Measurements from ENCODE around the gene FRMD4B. TPM values are rescaled to one million over a fixed set of nuclear protein-coding genes. Genes with fewer than 3 reads are reported as not detected.

The FRMD4B gene
- polyA plus RNA-seq: 10 to 100 TPM; 18.6 to 21.0 TPM

GRCh38 chr3:69385723-69386555, at the start of gene FRMD4B:
Gene FRMD4B (minus strand): TSS chr3:69386088. CDS start chr3:69385989, 99 bp downstream.
- WGBS, 2 donors: 1% methylated on average over 63 to 65 of the region's 65 CpGs
- peaks cover 0 to 9% of the 10 kb centered on the region in 2 donors for H3K4me1 ChIP-seq (ENCODE audit: control insufficient read depth in 2 of 2, insufficient read depth in 2 of 2, low read length in 1 of 2)
- H3K27me3 ChIP-seq (ENCODE audit: control insufficient read depth in 1 of 2, insufficient read depth in 2 of 2, low read length in 2 of 2): no peaks in the 10 kb centered on the region
- H3K36me3 ChIP-seq (ENCODE audit: control insufficient read depth in 2 of 2, insufficient read depth in 2 of 2, low read length in 1 of 2): no peaks in the 10 kb centered on the region
- H3K27ac ChIP-seq (ENCODE audit: low read depth in 2 of 2, low read length in 1 of 2): peak within 1 kb of the TSS in 1 of 2 donors; percentile 19
- peak within 1 kb of the TSS; percentile 44 to 64 for H3K4me3 ChIP-seq (ENCODE audit: low read depth in 1 of 2, low read length in 2 of 2)
- H3K9me3 ChIP-seq (ENCODE audit: control insufficient read depth in 2 of 2, insufficient read depth in 1 of 2, low read depth in 1 of 2, low read length in 1 of 2): no peaks in the 10 kb centered on the region

GRCh38 chr3:69433969-69434325, 48.1 kb upstream of the FRMD4B start:
- no peaks in the 10 kb centered on the region for H3K27me3 ChIP-seq (ENCODE audit: control insufficient read depth in 1 of 2, insufficient read depth in 2 of 2, low read length in 2 of 2)
- H3K36me3 ChIP-seq (ENCODE audit: control insufficient read depth in 2 of 2, insufficient read depth in 2 of 2, low read length in 1 of 2): no peaks in the 10 kb centered on the region
- no peaks in the 10 kb centered on the region for H3K9me3 ChIP-seq (ENCODE audit: control insufficient read depth in 2 of 2, insufficient read depth in 1 of 2, low read depth in 1 of 2, low read length in 1 of 2)
- H3K27ac ChIP-seq (ENCODE audit: low read depth in 2 of 2, low read length in 1 of 2): no peak overlapping the region
- 29 to 37% methylated on average over 4 of the region's 4 CpGs for WGBS, 2 donors
- no peak overlapping the region for H3K4me3 ChIP-seq (ENCODE audit: low read depth in 1 of 2, low read length in 2 of 2)
- H3K4me1 ChIP-seq (ENCODE audit: control insufficient read depth in 2 of 2, insufficient read depth in 2 of 2, low read length in 1 of 2): no peaks in the 10 kb centered on the region

- H3K36me3 ChIP-seq (ENCODE audit: control insufficient read depth in 2 of 2, insufficient read depth in 2 of 2, low read length in 1 of 2): no peaks in the 10 kb centered on the region
- H3K4me1 ChIP-seq (ENCODE audit: control insufficient read depth in 2 of 2, insufficient read depth in 2 of 2, low read length in 1 of 2): no peaks in the 10 kb centered on the region
- H3K27ac ChIP-seq (ENCODE audit: low read depth in 2 of 2, low read length in 1 of 2): no peak overlapping the region
- WGBS, 2 donors: 82% methylated on average over 6 of the region's 6 CpGs
- no peak overlapping the region for H3K4me3 ChIP-seq (ENCODE audit: low read depth in 1 of 2, low read length in 2 of 2)
- H3K27me3 ChIP-seq (ENCODE audit: control insufficient read depth in 1 of 2, insufficient read depth in 2 of 2, low read length in 2 of 2): no peaks in the 10 kb centered on the region
- no peaks in the 10 kb centered on the region for H3K9me3 ChIP-seq (ENCODE audit: control insufficient read depth in 2 of 2, insufficient read depth in 1 of 2, low read depth in 1 of 2, low read length in 1 of 2)
Observed at GRCh38 chr3:69433121-69433968, 47.5 kb upstream of the FRMD4B start.

- no peaks in the 10 kb centered on the region for H3K4me1 ChIP-seq (ENCODE audit: control insufficient read depth in 2 of 2, insufficient read depth in 2 of 2, low read length in 1 of 2)
- no peaks in the 10 kb centered on the region for H3K9me3 ChIP-seq (ENCODE audit: control insufficient read depth in 2 of 2, insufficient read depth in 1 of 2, low read depth in 1 of 2, low read length in 1 of 2)
- H3K4me3 ChIP-seq (ENCODE audit: low read depth in 1 of 2, low read length in 2 of 2): no peak overlapping the region
- H3K36me3 ChIP-seq (ENCODE audit: control insufficient read depth in 2 of 2, insufficient read depth in 2 of 2, low read length in 1 of 2): no peaks in the 10 kb centered on the region
- 68 to 77% methylated on average over 1 of the region's 1 CpG for WGBS, 2 donors
- no peaks in the 10 kb centered on the region for H3K27me3 ChIP-seq (ENCODE audit: control insufficient read depth in 1 of 2, insufficient read depth in 2 of 2, low read length in 2 of 2)
- H3K27ac ChIP-seq (ENCODE audit: low read depth in 2 of 2, low read length in 1 of 2): no peak overlapping the region
Observed at GRCh38 chr3:69428657-69429255, 42.9 kb upstream of the FRMD4B start.

- H3K4me1 ChIP-seq (ENCODE audit: control insufficient read depth in 2 of 2, insufficient read depth in 2 of 2, low read length in 1 of 2): no peaks in the 10 kb centered on the region
- H3K36me3 ChIP-seq (ENCODE audit: control insufficient read depth in 2 of 2, insufficient read depth in 2 of 2, low read length in 1 of 2): no peaks in the 10 kb centered on the region
- no peak overlapping the region for H3K4me3 ChIP-seq (ENCODE audit: low read depth in 1 of 2, low read length in 2 of 2)
- no peaks in the 10 kb centered on the region for H3K27me3 ChIP-seq (ENCODE audit: control insufficient read depth in 1 of 2, insufficient read depth in 2 of 2, low read length in 2 of 2)
- no peaks in the 10 kb centered on the region for H3K9me3 ChIP-seq (ENCODE audit: control insufficient read depth in 2 of 2, insufficient read depth in 1 of 2, low read depth in 1 of 2, low read length in 1 of 2)
- no peak overlapping the region for H3K27ac ChIP-seq (ENCODE audit: low read depth in 2 of 2, low read length in 1 of 2)
Observed at GRCh38 chr3:69426967-69427304, 41.0 kb upstream of the FRMD4B start.

- Histone ChIP-seq H3K36me3 (ENCODE audit: control insufficient read depth in 2 of 2, insufficient read depth in 2 of 2, low read length in 1 of 2) (no peaks in the 10 kb centered on the region), H3K9me3 (ENCODE audit: control insufficient read depth in 2 of 2, insufficient read depth in 1 of 2, low read depth in 1 of 2, low read length in 1 of 2) (no peaks in the 10 kb centered on the region), H3K27ac (ENCODE audit: low read depth in 2 of 2, low read length in 1 of 2) (no peak overlapping the region), H3K4me3 (ENCODE audit: low read depth in 1 of 2, low read length in 2 of 2) (no peak overlapping the region), H3K27me3 (ENCODE audit: control insufficient read depth in 1 of 2, insufficient read depth in 2 of 2, low read length in 2 of 2) (no peaks in the 10 kb centered on the region), H3K4me1 (ENCODE audit: control insufficient read depth in 2 of 2, insufficient read depth in 2 of 2, low read length in 1 of 2) (no peaks in the 10 kb centered on the region)
- 68 to 75% methylated on average over 7 of the region's 7 CpGs for WGBS, 2 donors
Observed at GRCh38 chr3:69426291-69426966, 40.5 kb upstream of the FRMD4B start.

GRCh38 chr3:69425249-69425648, 39.4 kb upstream of the FRMD4B start:
- Histone ChIP-seq H3K27ac (ENCODE audit: low read depth in 2 of 2, low read length in 1 of 2) (no peak overlapping the region), H3K9me3 (ENCODE audit: control insufficient read depth in 2 of 2, insufficient read depth in 1 of 2, low read depth in 1 of 2, low read length in 1 of 2) (no peaks in the 10 kb centered on the region), H3K36me3 (ENCODE audit: control insufficient read depth in 2 of 2, insufficient read depth in 2 of 2, low read length in 1 of 2) (no peaks in the 10 kb centered on the region), H3K27me3 (ENCODE audit: control insufficient read depth in 1 of 2, insufficient read depth in 2 of 2, low read length in 2 of 2) (no peaks in the 10 kb centered on the region), H3K4me3 (ENCODE audit: low read depth in 1 of 2, low read length in 2 of 2) (no peak overlapping the region), H3K4me1 (ENCODE audit: control insufficient read depth in 2 of 2, insufficient read depth in 2 of 2, low read length in 1 of 2) (peaks cover 0 to 2% of the 10 kb centered on the region in 2 donors)
- WGBS, 2 donors: 53 to 64% methylated on average over 4 of the region's 4 CpGs

- H3K27me3 ChIP-seq (ENCODE audit: control insufficient read depth in 1 of 2, insufficient read depth in 2 of 2, low read length in 2 of 2): peaks cover 0 to 3% of the 10 kb centered on the region in 2 donors
- H3K27ac ChIP-seq (ENCODE audit: low read depth in 2 of 2, low read length in 1 of 2): no peak overlapping the region
- H3K4me3 ChIP-seq (ENCODE audit: low read depth in 1 of 2, low read length in 2 of 2): no peak overlapping the region
- no peaks in the 10 kb centered on the region for H3K36me3 ChIP-seq (ENCODE audit: control insufficient read depth in 2 of 2, insufficient read depth in 2 of 2, low read length in 1 of 2)
- H3K4me1 ChIP-seq (ENCODE audit: control insufficient read depth in 2 of 2, insufficient read depth in 2 of 2, low read length in 1 of 2): peaks cover 0 to 2% of the 10 kb centered on the region in 2 donors
- 82 to 90% methylated on average over 3 of the region's 3 CpGs for WGBS, 2 donors
- no peaks in the 10 kb centered on the region for H3K9me3 ChIP-seq (ENCODE audit: control insufficient read depth in 2 of 2, insufficient read depth in 1 of 2, low read depth in 1 of 2, low read length in 1 of 2)
Observed at GRCh38 chr3:69423463-69424155, 37.7 kb upstream of the FRMD4B start.

- Histone ChIP-seq H3K9me3 (ENCODE audit: control insufficient read depth in 2 of 2, insufficient read depth in 1 of 2, low read depth in 1 of 2, low read length in 1 of 2) (no peaks in the 10 kb centered on the region), H3K4me1 (ENCODE audit: control insufficient read depth in 2 of 2, insufficient read depth in 2 of 2, low read length in 1 of 2) (peaks cover 0 to 2% of the 10 kb centered on the region in 2 donors), H3K36me3 (ENCODE audit: control insufficient read depth in 2 of 2, insufficient read depth in 2 of 2, low read length in 1 of 2) (no peaks in the 10 kb centered on the region), H3K27ac (ENCODE audit: low read depth in 2 of 2, low read length in 1 of 2) (no peak overlapping the region), H3K27me3 (ENCODE audit: control insufficient read depth in 1 of 2, insufficient read depth in 2 of 2, low read length in 2 of 2) (peaks cover 0 to 3% of the 10 kb centered on the region in 2 donors), H3K4me3 (ENCODE audit: low read depth in 1 of 2, low read length in 2 of 2) (no peak overlapping the region)
- 91 to 93% methylated on average over 1 of the region's 1 CpG for WGBS, 2 donors
Observed at GRCh38 chr3:69422751-69423150, 36.9 kb upstream of the FRMD4B start.

Data from esophagus (tissue), 2 donors.